C1 segment of cervical spinal cord (tissue), 14 donors: ENCODE measurements around the gene TMA7.
"Not testable (repeated sequence)": the region's sequence is repeated elsewhere in the genome, so short reads cannot be mapped to it uniquely, and the experiment has no call there.

Experiments
- DNase-seq, 14 donors: peaks; one replicate each; lab custom pipeline; 2025; lab: John Stamatoyannopoulos, UW

TMA7 gene

GRCh38 chr3:48435774-48436476, 4.1 kb upstream of the TMA7 start:
- peak in 12 of 14 donors; percentile 37 to 91 (median 77) for DNase-seq

GRCh38 chr3:48436477-48436787, 3.6 kb upstream of the TMA7 start:
- no peak for DNase-seq

GRCh38 chr3:48436855-48437254, 3.2 kb upstream of the TMA7 start:
- no peak for DNase-seq

GRCh38 chr3:48437812-48438211, 2.2 kb upstream of the TMA7 start:
- no peak for DNase-seq

GRCh38 chr3:48440590-48440958, 517 bp downstream of the TMA7 start:
- no peak for DNase-seq

- no peak for DNase-seq
Observed at GRCh38 chr3:48441940-48442339, 1.9 kb downstream of the TMA7 start.

GRCh38 chr3:48445277-48445882, 5.3 kb downstream of the TMA7 start:
- DNase-seq = no peak

- no peak for DNase-seq
Observed at GRCh38 chr3:48446043-48446424, 6.0 kb downstream of the TMA7 start.

- DNase-seq = peak in 13 of 14 donors; percentile 65 to 91 (median 82)
Observed at GRCh38 chr3:48446425-48447193, 6.6 kb downstream of the TMA7 start, which contains the start of gene ATRIP. ATRIP (plus strand) TSS chr3:48446737; CDS start chr3:48446846, 109 bp downstream.

- DNase-seq = no peak
Observed at GRCh38 chr3:48451270-48451669, 11.2 kb downstream of the TMA7 start.

- no peak for DNase-seq
Observed at GRCh38 chr3:48456456-48456855, 16.4 kb downstream of the TMA7 start.

- DNase-seq = no peak
Observed at GRCh38 chr3:48459331-48459730, 19.3 kb downstream of the TMA7 start.

- DNase-seq = peak in 2 of 14 donors; percentile 13 to 88
Observed at GRCh38 chr3:48459773-48460516, 19.9 kb downstream of the TMA7 start.

GRCh38 chr3:48460517-48460902, 20.5 kb downstream of the TMA7 start:
- no peak for DNase-seq

GRCh38 chr3:48461767-48462166, 21.7 kb downstream of the TMA7 start:
- DNase-seq = not testable (repeated sequence)

GRCh38 chr3:48463703-48464102, 23.6 kb downstream of the TMA7 start:
- no peak for DNase-seq

GRCh38 chr3:48464713-48465221, 24.7 kb downstream of the TMA7 start:
- DNase-seq = no peak

GRCh38 chr3:48465237-48465530, 25.1 kb downstream of the TMA7 start:
- DNase-seq = no peak

- peak; percentile 77 to 99 (median 97) for DNase-seq
Observed at GRCh38 chr3:48465531-48466378, 25.7 kb downstream of the TMA7 start.

GRCh38 chr3:48466386-48467109, 26.5 kb downstream of the TMA7 start:
- DNase-seq = peak in 3 of 14 donors; percentile 52 to 63 (median 55)

- DNase-seq = no peak
Observed at GRCh38 chr3:48467110-48467454, 27.0 kb downstream of the TMA7 start.
